AG04449 (cell line): Measurements from ENCODE around the gene ALOX15.
"Not testable (repeated sequence)": the region's sequence is repeated elsewhere in the genome, so short reads cannot be mapped to it uniquely, and the experiment has no call there.

Experiments
- CTCF ChIA-PET: fragments of 350-600 bp; formaldehyde crosslinking; extraction: SDS; loops from one replicate; lab custom pipeline; 2021; ENCODE audit warnings: antibody characterized with exemption; lab: Yijun Ruan, JAX
- POLR2A ChIA-PET: fragments of 400-600, 350-600 bp; formaldehyde crosslinking; extraction: SDS; loops from one replicate; lab custom pipeline; 2020; ENCODE audit warnings: antibody characterized with exemption, inconsistent platforms; lab: Yijun Ruan, JAX
- DNase-seq: peaks from one replicate; pipeline ENCODE4 v3.0.0-alpha.2; 2010; ENCODE audit warnings: low read depth, low spot score
- H3K4me3 ChIP-seq: 2 replicates; pipeline ENCODE4 v1.5.1; 2011; ENCODE audit warnings: low read depth, mild to moderate bottlenecking, control low read depth, low read length
- TF ChIP-seq, protein P1 (sequence below): IDR thresholded peaks from one replicate; pipeline ENCODE4 v1.5.1; 2011; ENCODE audit warnings: mild to moderate bottlenecking, moderate library complexity, low read length, control low read depth, inconsistent platforms; ENCODE audit not compliant: insufficient read depth; ENCODE audit errors: missing control alignments

The ALOX15 gene

DNA sequence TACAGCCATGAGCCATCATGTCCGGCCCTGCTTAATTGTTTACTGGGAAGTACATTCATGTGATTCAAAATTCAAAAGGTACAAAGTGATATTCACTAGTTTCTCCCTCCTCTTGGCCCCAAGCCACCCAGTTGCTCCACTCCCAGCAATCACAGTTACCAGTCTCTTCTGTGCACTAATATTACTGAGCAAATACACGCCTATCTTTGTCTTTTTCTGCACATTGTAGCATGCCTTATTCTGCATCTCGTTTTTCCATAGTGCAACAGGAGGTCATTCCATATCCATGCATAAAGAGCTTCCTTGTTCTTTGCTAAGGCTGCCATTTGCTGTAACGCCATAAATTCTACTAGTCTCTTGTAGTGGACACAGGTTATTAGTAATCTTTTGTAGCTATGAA is 2.2 kb upstream of the ALOX15 start:
- TF ChIP-seq, protein P1, sequence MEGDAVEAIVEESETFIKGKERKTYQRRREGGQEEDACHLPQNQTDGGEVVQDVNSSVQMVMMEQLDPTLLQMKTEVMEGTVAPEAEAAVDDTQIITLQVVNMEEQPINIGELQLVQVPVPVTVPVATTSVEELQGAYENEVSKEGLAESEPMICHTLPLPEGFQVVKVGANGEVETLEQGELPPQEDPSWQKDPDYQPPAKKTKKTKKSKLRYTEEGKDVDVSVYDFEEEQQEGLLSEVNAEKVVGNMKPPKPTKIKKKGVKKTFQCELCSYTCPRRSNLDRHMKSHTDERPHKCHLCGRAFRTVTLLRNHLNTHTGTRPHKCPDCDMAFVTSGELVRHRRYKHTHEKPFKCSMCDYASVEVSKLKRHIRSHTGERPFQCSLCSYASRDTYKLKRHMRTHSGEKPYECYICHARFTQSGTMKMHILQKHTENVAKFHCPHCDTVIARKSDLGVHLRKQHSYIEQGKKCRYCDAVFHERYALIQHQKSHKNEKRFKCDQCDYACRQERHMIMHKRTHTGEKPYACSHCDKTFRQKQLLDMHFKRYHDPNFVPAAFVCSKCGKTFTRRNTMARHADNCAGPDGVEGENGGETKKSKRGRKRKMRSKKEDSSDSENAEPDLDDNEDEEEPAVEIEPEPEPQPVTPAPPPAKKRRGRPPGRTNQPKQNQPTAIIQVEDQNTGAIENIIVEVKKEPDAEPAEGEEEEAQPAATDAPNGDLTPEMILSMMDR = no peak
- ChIA-PET CTCF (interaction anchor here (2.2 to 2.6 kb wide), 2 partner anchors 18 to 77 kb away, joined by 7 to 11 read pairs; no protein-coding TSS in a partner anchor), POLR2A (no interaction called here)
- no peak for DNase-seq
- H3K4me3 ChIP-seq = no peak overlapping the region

DNA sequence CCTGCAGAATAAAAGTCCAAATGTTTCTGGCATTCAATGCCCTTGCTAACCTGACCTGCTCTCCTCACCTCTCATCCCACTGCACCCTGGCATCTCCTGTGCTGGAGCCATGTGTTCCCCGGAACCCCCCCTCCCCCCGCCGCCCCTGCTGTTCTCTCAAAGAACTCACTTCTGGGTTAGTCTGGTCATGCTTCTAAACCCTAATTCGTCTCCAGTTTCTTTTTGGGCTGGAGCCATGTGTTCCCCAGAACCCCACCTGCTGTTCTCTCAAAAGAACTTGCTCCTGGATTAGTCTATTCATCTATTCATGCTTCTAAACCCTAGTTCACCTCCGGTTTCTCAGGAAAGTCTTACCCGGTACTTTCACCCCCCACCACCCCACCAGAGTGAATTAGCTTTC is 808 bp upstream of the ALOX15 start:
- POLR2A ChIA-PET = no interaction called here
- no peak for DNase-seq
- H3K4me3 ChIP-seq = no peak overlapping the region
- CTCF ChIA-PET = interaction anchor here (1.4 to 2.6 kb wide), 2 partner anchors 16 to 76 kb away, joined by 5 to 11 read pairs; no protein-coding TSS in a partner anchor
- TF ChIP-seq, protein P1 = no peak

DNA sequence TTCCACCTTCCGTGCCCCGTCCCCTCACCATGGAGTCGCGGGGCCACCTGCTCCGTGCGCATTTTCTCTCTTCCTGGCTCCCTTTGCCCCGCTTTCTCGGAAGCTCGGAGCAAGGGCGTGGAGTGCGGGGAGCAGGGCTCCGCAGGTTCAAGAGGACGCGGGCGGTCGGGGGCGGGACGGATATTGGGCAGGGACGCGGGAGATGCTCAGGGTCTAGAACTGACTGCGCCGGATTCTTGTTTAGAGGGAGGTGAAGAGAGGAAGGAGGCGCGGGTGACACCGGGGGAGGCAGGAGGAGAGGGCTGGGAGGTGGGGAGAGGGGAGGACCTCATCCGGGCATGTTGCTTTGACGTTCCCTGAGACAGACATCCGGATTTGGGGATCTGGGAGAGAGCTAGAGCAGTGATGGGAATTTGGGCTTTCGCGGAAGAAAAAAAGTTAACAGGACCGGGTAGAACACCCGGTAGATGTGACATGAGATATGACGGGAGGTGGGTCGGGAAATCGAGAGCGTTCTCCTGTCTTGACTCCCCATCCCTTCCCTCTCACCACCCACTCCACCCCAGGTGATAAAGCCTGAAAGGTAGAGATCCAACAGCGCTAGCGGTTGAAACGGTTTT is 799 bp downstream of the ALOX15 start:
- POLR2A ChIA-PET, H3K4me3 ChIP-seq, DNase-seq: not testable (repeated sequence)
- CTCF ChIA-PET = interaction anchor here (1.4 kb wide), 1 partner anchor 15 kb away, joined by 5 read pairs; no protein-coding TSS in a partner anchor

DNA sequence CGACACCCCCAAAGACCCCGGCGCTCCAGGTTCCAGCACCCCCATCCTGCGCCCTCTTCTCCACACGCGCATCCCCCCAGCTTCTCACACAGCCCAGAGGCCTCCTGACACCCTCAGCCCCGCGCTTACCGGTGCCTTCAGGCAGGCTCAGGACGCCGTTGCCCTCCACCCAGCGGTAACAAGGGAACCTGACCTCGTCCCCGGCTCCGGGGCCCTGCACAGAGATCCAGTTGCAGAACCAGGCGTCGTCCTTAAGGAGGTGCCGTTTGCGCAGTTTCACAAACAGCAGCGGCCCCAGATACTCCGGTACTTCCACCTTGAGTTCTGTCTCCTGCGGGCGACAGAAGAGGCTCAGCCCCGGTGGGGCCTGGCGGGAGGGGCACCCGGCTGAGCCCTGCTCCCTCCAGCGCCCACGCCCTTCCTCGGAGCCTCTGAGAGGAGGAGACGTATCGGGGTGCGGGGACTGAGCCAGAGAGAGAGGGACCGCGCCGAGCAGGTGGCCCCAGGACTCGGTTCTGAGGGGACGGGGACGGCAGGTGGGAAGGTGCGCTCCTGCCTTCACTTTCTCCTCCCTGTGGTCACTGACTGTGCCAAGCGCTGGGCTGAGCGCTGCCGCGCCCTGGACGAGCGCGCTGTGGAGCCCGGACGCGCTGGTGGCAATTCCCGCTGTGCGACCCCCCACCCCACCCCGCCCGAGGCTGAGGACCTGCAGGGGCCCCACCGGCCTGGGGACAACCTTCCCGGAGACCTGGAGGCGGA is 2.0 kb downstream of the ALOX15 start:
- H3K4me3 ChIP-seq, POLR2A ChIA-PET, DNase-seq: not testable (repeated sequence)
- CTCF ChIA-PET = interaction anchor here (1.2 kb wide), 1 partner anchor 72 kb away, joined by 3 read pairs; no protein-coding TSS in a partner anchor

DNA sequence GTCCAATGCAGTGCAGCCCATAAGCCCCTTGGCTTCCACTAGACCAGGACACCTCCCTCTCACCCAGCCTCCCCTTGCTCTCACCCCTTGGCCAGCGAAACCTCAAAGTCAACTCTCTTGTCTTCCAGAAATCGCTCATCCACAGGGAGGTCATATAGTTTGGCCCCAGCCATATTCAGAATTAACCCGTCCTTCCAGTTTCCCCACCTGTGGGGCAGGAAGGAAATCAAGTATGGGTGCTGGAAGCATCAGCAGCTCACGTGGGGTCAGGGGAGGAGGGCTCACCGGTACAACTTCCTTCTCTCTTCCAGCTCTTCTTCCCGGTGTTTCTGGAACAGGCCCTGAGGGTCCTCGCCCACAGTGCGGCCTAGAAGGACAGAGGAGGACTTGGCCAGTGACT is 2.7 kb downstream of the ALOX15 start:
- POLR2A ChIA-PET, H3K4me3 ChIP-seq, DNase-seq: not testable (repeated sequence)
- CTCF ChIA-PET = interaction anchor here (1.0 to 1.2 kb wide), 2 partner anchors 13 to 72 kb away, joined by 3 read pairs; no protein-coding TSS in a partner anchor

DNA sequence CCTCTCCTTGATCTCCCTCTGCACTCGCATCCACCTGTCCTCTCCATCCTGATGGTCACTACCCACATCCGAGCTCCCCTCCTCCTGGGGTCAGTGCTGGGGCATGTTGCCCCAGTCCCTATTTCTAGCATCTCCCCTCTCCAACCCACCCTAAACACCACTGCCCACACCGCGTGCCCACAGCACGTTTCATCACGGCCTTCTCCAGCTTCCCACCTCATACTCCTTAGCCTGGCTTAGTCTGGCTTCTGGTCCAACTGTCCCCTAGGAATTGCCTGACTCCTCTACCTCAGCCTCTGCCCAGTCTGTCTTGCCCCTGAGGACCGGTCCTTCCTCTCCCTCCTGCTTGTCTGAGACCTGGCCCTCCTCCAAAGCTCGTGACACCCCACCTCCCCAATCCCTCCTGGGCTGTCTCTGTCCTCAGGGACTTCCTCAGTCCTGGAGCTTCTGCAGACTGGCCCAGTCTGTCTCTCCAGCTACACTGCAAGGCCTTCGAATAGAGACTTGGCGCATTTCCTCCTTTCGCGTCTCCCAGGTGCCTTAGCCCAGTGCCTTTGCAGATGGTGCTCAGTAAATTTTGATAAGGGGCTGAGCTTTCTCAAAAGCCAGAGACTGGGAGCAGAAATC is 4.9 kb downstream of the ALOX15 start:
- H3K4me3 ChIP-seq = no peak overlapping the region
- ChIA-PET CTCF (interaction anchor here (0.6 to 8.7 kb wide), 3 partner anchors 11 to 70 kb away, joined by 3 to 69 read pairs (median 8); no protein-coding TSS in a partner anchor), POLR2A (no interaction called here)
- no peak for DNase-seq
- TF ChIP-seq, protein P1 = no peak

DNA sequence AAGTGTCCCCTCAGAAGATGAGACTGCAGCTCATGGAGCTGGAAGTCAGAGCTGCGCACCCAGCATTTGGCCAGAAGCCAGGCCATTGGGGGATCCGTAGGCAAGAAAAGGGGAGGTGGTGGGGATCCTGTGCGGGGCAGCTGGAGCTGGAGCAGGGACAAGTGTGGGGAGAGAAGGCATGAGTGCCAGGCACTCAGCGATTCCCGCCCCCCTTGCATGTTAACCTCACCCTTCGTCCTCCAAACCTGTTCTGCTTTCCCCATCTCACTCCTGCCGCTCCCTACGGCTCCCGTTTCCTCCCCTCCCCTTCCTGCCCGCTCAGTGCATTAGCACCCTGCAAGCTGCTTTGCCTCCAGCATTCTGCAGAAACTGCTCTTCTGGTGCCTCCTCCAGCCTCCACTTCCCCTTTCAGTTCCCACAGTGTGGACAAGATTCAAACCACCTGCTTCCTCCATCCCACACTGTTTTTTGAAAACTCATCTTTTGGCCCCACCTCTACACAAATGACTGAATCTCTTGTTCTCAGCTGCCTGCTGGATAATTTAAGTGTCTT is 5.6 kb downstream of the ALOX15 start:
- no peak for DNase-seq
- POLR2A ChIA-PET = no interaction called here
- H3K4me3 ChIP-seq = no peak overlapping the region
- CTCF ChIA-PET = interaction anchor here (1.9 to 8.7 kb wide), 2 partner anchors 11 to 70 kb away, joined by 8 to 69 read pairs; no protein-coding TSS in a partner anchor
- TF ChIP-seq, protein P1 = no peak
